ENCODE results near the gene WIPI1. TPM values are rescaled to one million over a fixed set of nuclear protein-coding genes. Genes with fewer than 3 reads are reported as not detected.

Gene WIPI1
- total and polyA plus RNA-seq, 2 of the 13 experiments (the other 11 are each of a cell fraction or from before 2014, with no cell fraction given) = 29.4 to 141 TPM

DNA sequence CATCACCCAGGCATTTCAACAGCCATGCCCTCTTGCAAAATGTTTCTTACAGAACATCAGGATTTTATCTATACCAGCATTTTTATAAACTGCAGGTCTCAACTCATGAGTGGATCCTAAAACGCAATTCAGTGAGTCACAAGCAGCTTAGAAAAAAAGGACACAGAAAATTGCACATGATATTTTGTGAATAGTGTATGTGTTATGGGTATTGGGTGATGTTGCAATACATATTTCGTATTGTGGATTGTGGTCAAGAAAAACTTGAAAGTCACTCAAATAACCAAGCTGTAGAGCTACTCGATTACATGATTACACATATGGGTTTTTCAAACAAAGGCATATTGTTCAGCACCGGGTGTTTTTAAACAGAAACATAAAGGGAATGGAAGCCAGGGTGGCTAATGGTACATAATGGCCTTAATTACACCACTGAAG lies 1.4 kb downstream of the WIPI1 start (continued):
- TF ChIP-seq, protein P1, sequence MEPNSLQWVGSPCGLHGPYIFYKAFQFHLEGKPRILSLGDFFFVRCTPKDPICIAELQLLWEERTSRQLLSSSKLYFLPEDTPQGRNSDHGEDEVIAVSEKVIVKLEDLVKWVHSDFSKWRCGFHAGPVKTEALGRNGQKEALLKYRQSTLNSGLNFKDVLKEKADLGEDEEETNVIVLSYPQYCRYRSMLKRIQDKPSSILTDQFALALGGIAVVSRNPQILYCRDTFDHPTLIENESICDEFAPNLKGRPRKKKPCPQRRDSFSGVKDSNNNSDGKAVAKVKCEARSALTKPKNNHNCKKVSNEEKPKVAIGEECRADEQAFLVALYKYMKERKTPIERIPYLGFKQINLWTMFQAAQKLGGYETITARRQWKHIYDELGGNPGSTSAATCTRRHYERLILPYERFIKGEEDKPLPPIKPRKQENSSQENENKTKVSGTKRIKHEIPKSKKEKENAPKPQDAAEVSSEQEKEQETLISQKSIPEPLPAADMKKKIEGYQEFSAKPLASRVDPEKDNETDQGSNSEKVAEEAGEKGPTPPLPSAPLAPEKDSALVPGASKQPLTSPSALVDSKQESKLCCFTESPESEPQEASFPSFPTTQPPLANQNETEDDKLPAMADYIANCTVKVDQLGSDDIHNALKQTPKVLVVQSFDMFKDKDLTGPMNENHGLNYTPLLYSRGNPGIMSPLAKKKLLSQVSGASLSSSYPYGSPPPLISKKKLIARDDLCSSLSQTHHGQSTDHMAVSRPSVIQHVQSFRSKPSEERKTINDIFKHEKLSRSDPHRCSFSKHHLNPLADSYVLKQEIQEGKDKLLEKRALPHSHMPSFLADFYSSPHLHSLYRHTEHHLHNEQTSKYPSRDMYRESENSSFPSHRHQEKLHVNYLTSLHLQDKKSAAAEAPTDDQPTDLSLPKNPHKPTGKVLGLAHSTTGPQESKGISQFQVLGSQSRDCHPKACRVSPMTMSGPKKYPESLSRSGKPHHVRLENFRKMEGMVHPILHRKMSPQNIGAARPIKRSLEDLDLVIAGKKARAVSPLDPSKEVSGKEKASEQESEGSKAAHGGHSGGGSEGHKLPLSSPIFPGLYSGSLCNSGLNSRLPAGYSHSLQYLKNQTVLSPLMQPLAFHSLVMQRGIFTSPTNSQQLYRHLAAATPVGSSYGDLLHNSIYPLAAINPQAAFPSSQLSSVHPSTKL (CRISPR knock-in tag; IDR thresholded peaks at IDR 0.05) = peak; percentile 64

DNA sequence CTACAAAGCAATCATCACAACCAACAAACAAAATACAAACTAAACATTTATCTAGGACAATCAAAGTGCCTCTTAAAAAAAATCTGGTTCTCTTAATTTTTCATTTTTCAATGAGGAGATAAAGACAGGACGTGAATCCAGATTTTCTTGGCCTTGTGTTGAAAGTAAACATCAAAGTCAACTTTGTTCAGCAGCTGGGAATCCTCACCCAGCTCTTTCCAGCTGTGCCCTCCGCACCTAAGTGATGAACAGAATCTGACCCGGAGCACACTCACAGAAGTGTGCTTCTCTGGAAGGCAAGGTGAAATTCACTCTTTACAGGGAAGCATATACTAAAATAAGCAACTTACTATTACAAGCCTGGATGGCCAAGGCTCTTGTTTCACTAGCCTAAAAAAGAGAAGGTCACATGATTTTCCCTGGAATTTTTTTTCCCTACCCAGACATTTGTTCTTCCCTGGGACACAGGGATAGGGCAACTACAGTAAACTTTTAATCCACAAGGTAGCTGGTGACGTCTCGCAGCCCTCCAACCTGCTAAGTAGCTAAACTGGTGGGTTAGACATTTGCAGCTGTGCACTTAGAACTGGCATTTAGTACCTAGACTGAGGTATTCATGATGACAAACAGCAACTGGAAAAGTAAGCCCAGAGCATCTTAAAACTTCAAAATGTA lies 3.2 kb downstream of the WIPI1 start:
- H3K79me2 ChIP-seq (ENCODE audit: insufficient read depth, low read length) = peaks cover 5% of the 10 kb centered on the region
- no peak overlapping the region for H3K27ac ChIP-seq (ENCODE audit: extremely low read length, insufficient read depth, low read length)
- POLR2A ChIA-PET = interaction anchor here (0.6 to 5.4 kb wide), 2 partner anchors 206 to 380 kb away, joined by 4 to 53 read pairs; partner anchors contain the start of gene AMZ2
- DNase-seq (ENCODE audit: low spot score) (no peak), ATAC-seq (no peak), FAIRE-seq (no peak)
- no peaks in the 10 kb centered on the region for H4K20me1 ChIP-seq (ENCODE audit: insufficient read depth, low read length)
- in situ Hi-C loops (cut with HindIII; ENCODE audit: extremely low pct_ligation_motif_present, low pct_unique_long_range_greater_than_20kb) = loop anchor here (10.0 kb wide), 2 partner anchors 311 to 479 kb away; no protein-coding TSS in a partner anchor
- peaks cover 5 to 16% of the 10 kb centered on the region in 2 experiments for H3K36me3 ChIP-seq (replicated peaks in 1 of 2; ENCODE audit: control insufficient read depth in 1 of 2, insufficient read depth in 2 of 2, low read length in 2 of 2)
- intact Hi-C loops (cut with micrococcal nuclease; ENCODE audit: unreplicated experiment) = loop anchor here (10.0 kb wide), 1 partner anchor 419 kb away; the partner anchor contains the start of gene KPNA2
- H3K27me3 ChIP-seq (ENCODE audit: control insufficient read depth in 1 of 2, insufficient read depth in 2 of 2, low read length in 2 of 2) = no peaks in the 10 kb centered on the region
- H3K4me2 ChIP-seq (ENCODE audit: low read depth, low read length) = peak overlapping the region; percentile 37
- no peak overlapping the region for H3K9ac ChIP-seq (ENCODE audit: insufficient read depth, low read depth, low read length)
- BruUV-seq (replicated peaks) = no TSS peak
- no peaks in the 10 kb centered on the region for H3K9me3 ChIP-seq (ENCODE audit: low read length)
- no peak overlapping the region for H3K4me3 ChIP-seq (replicated peaks in 1 of 3; ENCODE audit: insufficient read depth in 1 of 3, low read depth in 2 of 3, low read length in 3 of 3)
- CTCF ChIA-PET (ENCODE audit: low intra/inter-chr PET ratio, low total read pairs) = no interaction called here
- H3K4me1 ChIP-seq (ENCODE audit: insufficient read depth, low read length) = peaks cover 75% of the 10 kb centered on the region
- WGBS (ENCODE audit: low lambda C conversion rate) = 49% methylated on average over 5 of the region's 5 CpGs
- H2AFZ ChIP-seq (ENCODE audit: low read length) = no peak overlapping the region
- TF ChIP-seq SRY (CRISPR knock-in tag; IDR thresholded peaks at IDR 0.05) (no peak), FOXA3 (CRISPR knock-in tag; IDR thresholded peaks at IDR 0.05) (peak; percentile 34; the same call in 1 of the 2 replicates), TEAD3 (CRISPR knock-in tag; optimal IDR thresholded peaks at IDR 0.05; ENCODE audit: borderline replicate concordance) (no peak), NR2C2 (CRISPR knock-in tag; IDR thresholded peaks at IDR 0.05; ENCODE audit: borderline replicate concordance) (0 out of 2 replicates have a peak, but pooled peaks have one; percentile 18), GATAD2A (CRISPR knock-in tag; IDR thresholded peaks at IDR 0.05) (peak; percentile 24; the same call in 1 of the 2 replicates), HNRNPH1 (optimal IDR thresholded peaks at IDR 0.05; ENCODE audit: low read depth, low read length) (no peak), ZKSCAN8 (CRISPR knock-in tag; IDR thresholded peaks at IDR 0.05; ENCODE audit: borderline replicate concordance) (0 out of 2 replicates have a peak, but pooled peaks have one; percentile 34), ZNF616 (CRISPR knock-in tag; IDR thresholded peaks at IDR 0.05; ENCODE audit: low read depth) (no peak)
- TF ChIP-seq, protein P2, sequence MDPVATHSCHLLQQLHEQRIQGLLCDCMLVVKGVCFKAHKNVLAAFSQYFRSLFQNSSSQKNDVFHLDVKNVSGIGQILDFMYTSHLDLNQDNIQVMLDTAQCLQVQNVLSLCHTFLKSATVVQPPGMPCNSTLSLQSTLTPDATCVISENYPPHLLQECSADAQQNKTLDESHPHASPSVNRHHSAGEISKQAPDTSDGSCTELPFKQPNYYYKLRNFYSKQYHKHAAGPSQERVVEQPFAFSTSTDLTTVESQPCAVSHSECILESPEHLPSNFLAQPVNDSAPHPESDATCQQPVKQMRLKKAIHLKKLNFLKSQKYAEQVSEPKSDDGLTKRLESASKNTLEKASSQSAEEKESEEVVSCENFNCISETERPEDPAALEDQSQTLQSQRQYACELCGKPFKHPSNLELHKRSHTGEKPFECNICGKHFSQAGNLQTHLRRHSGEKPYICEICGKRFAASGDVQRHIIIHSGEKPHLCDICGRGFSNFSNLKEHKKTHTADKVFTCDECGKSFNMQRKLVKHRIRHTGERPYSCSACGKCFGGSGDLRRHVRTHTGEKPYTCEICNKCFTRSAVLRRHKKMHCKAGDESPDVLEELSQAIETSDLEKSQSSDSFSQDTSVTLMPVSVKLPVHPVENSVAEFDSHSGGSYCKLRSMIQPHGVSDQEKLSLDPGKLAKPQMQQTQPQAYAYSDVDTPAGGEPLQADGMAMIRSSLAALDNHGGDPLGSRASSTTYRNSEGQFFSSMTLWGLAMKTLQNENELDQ (CRISPR knock-in tag; IDR thresholded peaks at IDR 0.05; ENCODE audit: borderline replicate concordance) = no peak
- TF ChIP-seq, protein P3, sequence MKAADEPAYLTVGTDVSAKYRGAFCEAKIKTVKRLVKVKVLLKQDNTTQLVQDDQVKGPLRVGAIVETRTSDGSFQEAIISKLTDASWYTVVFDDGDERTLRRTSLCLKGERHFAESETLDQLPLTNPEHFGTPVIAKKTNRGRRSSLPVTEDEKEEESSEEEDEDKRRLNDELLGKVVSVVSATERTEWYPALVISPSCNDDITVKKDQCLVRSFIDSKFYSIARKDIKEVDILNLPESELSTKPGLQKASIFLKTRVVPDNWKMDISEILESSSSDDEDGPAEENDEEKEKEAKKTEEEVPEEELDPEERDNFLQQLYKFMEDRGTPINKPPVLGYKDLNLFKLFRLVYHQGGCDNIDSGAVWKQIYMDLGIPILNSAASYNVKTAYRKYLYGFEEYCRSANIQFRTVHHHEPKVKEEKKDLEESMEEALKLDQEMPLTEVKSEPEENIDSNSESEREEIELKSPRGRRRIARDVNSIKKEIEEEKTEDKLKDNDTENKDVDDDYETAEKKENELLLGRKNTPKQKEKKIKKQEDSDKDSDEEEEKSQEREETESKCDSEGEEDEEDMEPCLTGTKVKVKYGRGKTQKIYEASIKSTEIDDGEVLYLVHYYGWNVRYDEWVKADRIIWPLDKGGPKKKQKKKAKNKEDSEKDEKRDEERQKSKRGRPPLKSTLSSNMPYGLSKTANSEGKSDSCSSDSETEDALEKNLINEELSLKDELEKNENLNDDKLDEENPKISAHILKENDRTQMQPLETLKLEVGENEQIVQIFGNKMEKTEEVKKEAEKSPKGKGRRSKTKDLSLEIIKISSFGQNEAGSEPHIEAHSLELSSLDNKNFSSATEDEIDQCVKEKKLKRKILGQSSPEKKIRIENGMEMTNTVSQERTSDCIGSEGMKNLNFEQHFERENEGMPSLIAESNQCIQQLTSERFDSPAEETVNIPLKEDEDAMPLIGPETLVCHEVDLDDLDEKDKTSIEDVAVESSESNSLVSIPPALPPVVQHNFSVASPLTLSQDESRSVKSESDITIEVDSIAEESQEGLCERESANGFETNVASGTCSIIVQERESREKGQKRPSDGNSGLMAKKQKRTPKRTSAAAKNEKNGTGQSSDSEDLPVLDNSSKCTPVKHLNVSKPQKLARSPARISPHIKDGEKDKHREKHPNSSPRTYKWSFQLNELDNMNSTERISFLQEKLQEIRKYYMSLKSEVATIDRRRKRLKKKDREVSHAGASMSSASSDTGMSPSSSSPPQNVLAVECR (CRISPR knock-in tag; IDR thresholded peaks at IDR 0.05; ENCODE audit: borderline replicate concordance) = no peak

Data from HepG2 (cell line).